H1 (cell line): ENCODE measurements around the gene RAB36. TPM values are rescaled to one million over a fixed set of nuclear protein-coding genes. Genes with fewer than 3 reads are reported as not detected.

ENCODE experiments used
- CBX5 ChIP-seq: fragments of 300-800, 300-1000 bp; sonication (generic); IDR thresholded peaks from 2 replicates; pipeline ENCODE4 v1.7.1; 2016; ENCODE audit warnings: antibody characterized with exemption, low read length, low read depth
- CHD1 ChIP-seq: IDR thresholded peaks from 2 replicates; pipeline ENCODE4 v1.6.1; 2012; ENCODE audit warnings: low read depth, low read length, improper control_type of control experiment
- GABPA ChIP-seq: IDR thresholded peaks from 2 replicates; pipeline ENCODE4 v1.6.1; 2011; ENCODE audit warnings: mild to moderate bottlenecking, low read length, moderate library complexity, borderline replicate concordance; ENCODE audit not compliant: insufficient read depth
- HDAC2 ChIP-seq, 2 experiments: fragments of 300-600 bp in 1 of 2; sonication (generic) in 1 of 2; IDR thresholded peaks; 2 replicates each; pipeline ENCODE4 v1.6.1; 2011 to 2012; ENCODE audit warnings: low read depth in 2 of 2, low read length in 2 of 2, mild to moderate bottlenecking in 2 of 2, moderate library complexity in 2 of 2, borderline replicate concordance in 1 of 2, inconsistent platforms in 1 of 2
- PHF8 ChIP-seq: fragments of 200-600 bp; sonication (generic); conservative IDR thresholded peaks from 2 replicates; pipeline ENCODE4 v1.7.1; 2012; ENCODE audit warnings: low read depth, mild to moderate bottlenecking, inconsistent platforms, low read length, moderate library complexity
- RXRA ChIP-seq: IDR thresholded peaks from 2 replicates; pipeline ENCODE4 v1.6.1; 2011; ENCODE audit warnings: low read depth, mild to moderate bottlenecking, low read length, moderate library complexity; ENCODE audit not compliant: insufficient read depth
- polyA plus RNA-seq, 7 experiments: library from polyadenylated mRNA; depleted of rRNA in 3 of 7; stranded (reverse) in 5 of 7; unstranded in 2 of 7; fragments of >200 nt in 5 of 7; fragments of 200-250 nt in 2 of 7; gene quantifications; 1 replicate in 5 of 7; 2 replicates in 1 of 7; 4 replicates in 1 of 7; pipeline versions ENCODE4 v1.2.1 to v1.2.3, GENCODE V29; 2011 to 2013; ENCODE audit warnings: missing spikeins in 2 of 7, mixed read lengths in 2 of 7
- total RNA-seq: library from RNA; stranded (reverse); fragmentation: NEBNext Ultra II Directional; extraction: Animal tissue kit (Norgen Biotek cat#: 25700); gene quantifications from 2 replicates; pipeline ENCODE4 v1.2.1, GENCODE V29; 2021
- TF ChIP-seq, protein P1 (sequence below): fragments of 300-600 bp; sonication (generic); IDR thresholded peaks from 2 replicates; pipeline ENCODE4 v1.7.1; 2012; ENCODE audit warnings: low read length, moderate library complexity, mild to moderate bottlenecking, inconsistent platforms; ENCODE audit not compliant: insufficient replicate concordance
- TF ChIP-seq, protein P2 (sequence below): IDR thresholded peaks from 2 replicates; pipeline ENCODE4 v1.6.1; 2011; ENCODE audit warnings: low read length, improper control_type of control experiment

The RAB36 gene
- total and polyA plus RNA-seq, 2 of the 8 experiments (the other 6 are each of a cell fraction or from before 2014, with no cell fraction given) = 1.0 to 1.5 TPM

DNA sequence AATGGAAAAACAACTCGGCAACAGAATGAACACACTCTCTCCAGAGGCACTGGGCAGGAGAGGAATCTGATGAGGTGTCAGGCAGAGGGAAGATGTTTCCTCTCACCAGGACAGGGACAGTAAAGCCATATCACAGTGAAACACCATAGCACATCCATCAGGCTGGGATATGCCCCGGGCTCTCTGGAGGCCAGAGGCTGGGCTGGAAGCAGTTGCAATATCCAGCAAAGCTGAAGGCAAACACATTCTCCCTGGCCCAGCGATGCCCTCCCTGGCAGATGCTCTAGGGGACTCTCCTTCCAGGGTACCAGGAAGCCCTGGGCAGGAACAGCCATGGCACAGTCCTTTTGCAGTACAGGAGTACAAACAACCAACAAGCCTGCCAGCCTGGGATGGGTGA, 14.6 kb upstream of the RAB36 start (continued):
- TF ChIP-seq, protein P1, sequence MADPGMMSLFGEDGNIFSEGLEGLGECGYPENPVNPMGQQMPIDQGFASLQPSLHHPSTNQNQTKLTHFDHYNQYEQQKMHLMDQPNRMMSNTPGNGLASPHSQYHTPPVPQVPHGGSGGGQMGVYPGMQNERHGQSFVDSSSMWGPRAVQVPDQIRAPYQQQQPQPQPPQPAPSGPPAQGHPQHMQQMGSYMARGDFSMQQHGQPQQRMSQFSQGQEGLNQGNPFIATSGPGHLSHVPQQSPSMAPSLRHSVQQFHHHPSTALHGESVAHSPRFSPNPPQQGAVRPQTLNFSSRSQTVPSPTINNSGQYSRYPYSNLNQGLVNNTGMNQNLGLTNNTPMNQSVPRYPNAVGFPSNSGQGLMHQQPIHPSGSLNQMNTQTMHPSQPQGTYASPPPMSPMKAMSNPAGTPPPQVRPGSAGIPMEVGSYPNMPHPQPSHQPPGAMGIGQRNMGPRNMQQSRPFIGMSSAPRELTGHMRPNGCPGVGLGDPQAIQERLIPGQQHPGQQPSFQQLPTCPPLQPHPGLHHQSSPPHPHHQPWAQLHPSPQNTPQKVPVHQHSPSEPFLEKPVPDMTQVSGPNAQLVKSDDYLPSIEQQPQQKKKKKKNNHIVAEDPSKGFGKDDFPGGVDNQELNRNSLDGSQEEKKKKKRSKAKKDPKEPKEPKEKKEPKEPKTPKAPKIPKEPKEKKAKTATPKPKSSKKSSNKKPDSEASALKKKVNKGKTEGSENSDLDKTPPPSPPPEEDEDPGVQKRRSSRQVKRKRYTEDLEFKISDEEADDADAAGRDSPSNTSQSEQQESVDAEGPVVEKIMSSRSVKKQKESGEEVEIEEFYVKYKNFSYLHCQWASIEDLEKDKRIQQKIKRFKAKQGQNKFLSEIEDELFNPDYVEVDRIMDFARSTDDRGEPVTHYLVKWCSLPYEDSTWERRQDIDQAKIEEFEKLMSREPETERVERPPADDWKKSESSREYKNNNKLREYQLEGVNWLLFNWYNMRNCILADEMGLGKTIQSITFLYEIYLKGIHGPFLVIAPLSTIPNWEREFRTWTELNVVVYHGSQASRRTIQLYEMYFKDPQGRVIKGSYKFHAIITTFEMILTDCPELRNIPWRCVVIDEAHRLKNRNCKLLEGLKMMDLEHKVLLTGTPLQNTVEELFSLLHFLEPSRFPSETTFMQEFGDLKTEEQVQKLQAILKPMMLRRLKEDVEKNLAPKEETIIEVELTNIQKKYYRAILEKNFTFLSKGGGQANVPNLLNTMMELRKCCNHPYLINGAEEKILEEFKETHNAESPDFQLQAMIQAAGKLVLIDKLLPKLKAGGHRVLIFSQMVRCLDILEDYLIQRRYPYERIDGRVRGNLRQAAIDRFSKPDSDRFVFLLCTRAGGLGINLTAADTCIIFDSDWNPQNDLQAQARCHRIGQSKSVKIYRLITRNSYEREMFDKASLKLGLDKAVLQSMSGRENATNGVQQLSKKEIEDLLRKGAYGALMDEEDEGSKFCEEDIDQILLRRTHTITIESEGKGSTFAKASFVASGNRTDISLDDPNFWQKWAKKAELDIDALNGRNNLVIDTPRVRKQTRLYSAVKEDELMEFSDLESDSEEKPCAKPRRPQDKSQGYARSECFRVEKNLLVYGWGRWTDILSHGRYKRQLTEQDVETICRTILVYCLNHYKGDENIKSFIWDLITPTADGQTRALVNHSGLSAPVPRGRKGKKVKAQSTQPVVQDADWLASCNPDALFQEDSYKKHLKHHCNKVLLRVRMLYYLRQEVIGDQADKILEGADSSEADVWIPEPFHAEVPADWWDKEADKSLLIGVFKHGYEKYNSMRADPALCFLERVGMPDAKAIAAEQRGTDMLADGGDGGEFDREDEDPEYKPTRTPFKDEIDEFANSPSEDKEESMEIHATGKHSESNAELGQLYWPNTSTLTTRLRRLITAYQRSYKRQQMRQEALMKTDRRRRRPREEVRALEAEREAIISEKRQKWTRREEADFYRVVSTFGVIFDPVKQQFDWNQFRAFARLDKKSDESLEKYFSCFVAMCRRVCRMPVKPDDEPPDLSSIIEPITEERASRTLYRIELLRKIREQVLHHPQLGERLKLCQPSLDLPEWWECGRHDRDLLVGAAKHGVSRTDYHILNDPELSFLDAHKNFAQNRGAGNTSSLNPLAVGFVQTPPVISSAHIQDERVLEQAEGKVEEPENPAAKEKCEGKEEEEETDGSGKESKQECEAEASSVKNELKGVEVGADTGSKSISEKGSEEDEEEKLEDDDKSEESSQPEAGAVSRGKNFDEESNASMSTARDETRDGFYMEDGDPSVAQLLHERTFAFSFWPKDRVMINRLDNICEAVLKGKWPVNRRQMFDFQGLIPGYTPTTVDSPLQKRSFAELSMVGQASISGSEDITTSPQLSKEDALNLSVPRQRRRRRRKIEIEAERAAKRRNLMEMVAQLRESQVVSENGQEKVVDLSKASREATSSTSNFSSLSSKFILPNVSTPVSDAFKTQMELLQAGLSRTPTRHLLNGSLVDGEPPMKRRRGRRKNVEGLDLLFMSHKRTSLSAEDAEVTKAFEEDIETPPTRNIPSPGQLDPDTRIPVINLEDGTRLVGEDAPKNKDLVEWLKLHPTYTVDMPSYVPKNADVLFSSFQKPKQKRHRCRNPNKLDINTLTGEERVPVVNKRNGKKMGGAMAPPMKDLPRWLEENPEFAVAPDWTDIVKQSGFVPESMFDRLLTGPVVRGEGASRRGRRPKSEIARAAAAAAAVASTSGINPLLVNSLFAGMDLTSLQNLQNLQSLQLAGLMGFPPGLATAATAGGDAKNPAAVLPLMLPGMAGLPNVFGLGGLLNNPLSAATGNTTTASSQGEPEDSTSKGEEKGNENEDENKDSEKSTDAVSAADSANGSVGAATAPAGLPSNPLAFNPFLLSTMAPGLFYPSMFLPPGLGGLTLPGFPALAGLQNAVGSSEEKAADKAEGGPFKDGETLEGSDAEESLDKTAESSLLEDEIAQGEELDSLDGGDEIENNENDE = no peak
- TF ChIP-seq CBX5 (no peak), PHF8 (no peak), CHD1 (no peak), RXRA (no peak), HDAC2 (IDR thresholded peaks at IDR 0.05; ENCODE audit: borderline replicate concordance in 1 of 2, low read depth in 2 of 2, low read length in 2 of 2) (no peak), GABPA (no peak)
- TF ChIP-seq, protein P2, sequence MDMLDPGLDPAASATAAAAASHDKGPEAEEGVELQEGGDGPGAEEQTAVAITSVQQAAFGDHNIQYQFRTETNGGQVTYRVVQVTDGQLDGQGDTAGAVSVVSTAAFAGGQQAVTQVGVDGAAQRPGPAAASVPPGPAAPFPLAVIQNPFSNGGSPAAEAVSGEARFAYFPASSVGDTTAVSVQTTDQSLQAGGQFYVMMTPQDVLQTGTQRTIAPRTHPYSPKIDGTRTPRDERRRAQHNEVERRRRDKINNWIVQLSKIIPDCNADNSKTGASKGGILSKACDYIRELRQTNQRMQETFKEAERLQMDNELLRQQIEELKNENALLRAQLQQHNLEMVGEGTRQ = no peak
